ENCODE measurements around the gene PRKCA.

The PRKCA gene

DNA sequence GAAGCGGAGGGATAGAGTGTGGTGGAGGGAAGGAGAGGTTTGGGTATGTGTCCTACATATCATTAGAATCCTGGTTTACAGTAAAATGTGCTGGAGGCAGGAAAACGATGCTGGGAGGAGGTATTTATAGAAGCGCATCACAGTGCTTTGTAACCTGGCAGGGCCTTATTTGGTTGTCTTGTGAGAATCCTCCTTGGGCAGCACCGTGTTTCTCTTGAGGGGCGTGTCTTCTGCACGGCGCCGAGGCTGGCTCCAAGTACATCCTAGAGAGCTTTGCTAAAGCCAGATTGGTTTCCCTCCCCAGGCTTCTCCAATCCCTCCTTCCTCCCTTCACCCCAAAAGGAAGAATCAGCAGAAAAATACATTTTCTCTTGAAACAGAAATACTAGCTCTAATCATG is 556.9 kb downstream of the PRKCA start:
- no peak for DNase-seq

DNA sequence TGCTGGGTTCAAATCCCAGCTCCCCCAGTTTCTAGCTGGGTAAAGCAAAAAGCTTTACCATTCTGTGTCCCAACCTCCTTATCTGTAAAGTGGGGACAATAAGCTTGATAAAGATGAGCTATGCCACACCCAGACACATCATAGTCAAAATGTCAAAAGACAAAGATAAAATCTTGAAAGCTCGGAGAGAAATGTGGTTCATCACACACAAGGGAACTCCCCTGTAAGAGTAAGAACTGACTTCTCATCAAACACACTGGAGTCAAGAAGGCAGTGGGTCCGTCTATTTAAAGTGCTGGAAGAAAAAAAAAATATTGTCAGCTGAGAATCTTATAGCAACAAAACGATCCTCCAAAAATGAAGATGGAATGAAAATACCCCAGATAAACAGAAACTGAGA is 557.8 kb downstream of the PRKCA start:
- DNase-seq: no peak
